K562 (cell line): ENCODE results near the gene PYGL. TPM values are rescaled to one million over a fixed set of nuclear protein-coding genes. Genes with fewer than 3 reads are reported as not detected.

Experiments used
- ATAC-seq: fragments of 200-7000 bp; cut with Tn5 transposase; 3 replicates; pipeline ENCODE4 v1.9.1; 2020; ENCODE audit warnings: moderate library complexity
- BruUV-seq: library from RNA; stranded (reverse); fragments of 400-500 nt; replicated peaks from 2 replicates; lab custom pipeline; 2021; lab: Mats Ljungman, UMichigan
- CTCF ChIA-PET: fragments of 300-600 bp; formaldehyde crosslinking; extraction: SDS; loops from one replicate; lab custom pipeline; 2021; ENCODE audit warnings: low intra/inter-chr PET ratio; lab: Yijun Ruan, JAX
- POLR2A ChIA-PET: fragments of 300-600, 350-650 bp; sonication (Branson Sonifier 250); formaldehyde crosslinking; extraction: SDS; loops from one replicate; lab custom pipeline; 2021; ENCODE audit warnings: antibody characterized with exemption, inconsistent platforms; lab: Yijun Ruan, JAX
- DNase-seq, 4 experiments: peaks; one replicate each; pipeline versions ENCODE4 v3.0.0 to v3.0.0-alpha.2; 2011 to 2018; ENCODE audit warnings: low spot score in 3 of 4, mixed read lengths in 3 of 4; ENCODE audit errors: extremely low read depth in 1 of 4
- FAIRE-seq: peaks from 2 replicates; lab custom pipeline; 2011; peaks lifted over from hg19 to GRCh38; lab: Jason Lieb, UNC
- H2AFZ ChIP-seq: 2 replicates; pipeline ENCODE4 v1.6.0; 2011; ENCODE audit warnings: low read depth, low read length, control low read depth, inconsistent platforms
- H3K27ac ChIP-seq: fragments of 200-600 bp; 3 replicates; pipeline ENCODE4 v1.8.0; 2011; ENCODE audit warnings: low read depth, mild to moderate bottlenecking, control low read depth, inconsistent platforms, low read length, moderate library complexity, mixed read lengths; ENCODE audit errors: extremely low read depth
- H3K27me3 ChIP-seq, 2 experiments: fragments of 300-600 bp in 1 of 2; 2 replicates in 1 of 2; 3 replicates in 1 of 2; pipeline versions ENCODE4 v1.6.0 to v1.8.0; 2011; ENCODE audit warnings: inconsistent platforms in 2 of 2, low read length in 2 of 2, mild to moderate bottlenecking in 1 of 2, mixed read lengths in 1 of 2, moderate library complexity in 1 of 2; ENCODE audit not compliant: control insufficient read depth in 2 of 2, insufficient read depth in 2 of 2
- H3K36me3 ChIP-seq: fragments of 300-600 bp; 3 replicates; pipeline ENCODE4 v1.8.0; 2011; ENCODE audit warnings: mild to moderate bottlenecking, low read length, inconsistent platforms; ENCODE audit not compliant: control insufficient read depth, insufficient read depth
- H3K4me1 ChIP-seq, 2 experiments: fragments of 200-600 bp in 1 of 2; replicated peaks in 1 of 2; 2 replicates in 1 of 2; 3 replicates in 1 of 2; pipeline versions ENCODE4 v1.5.1 to v1.8.0; 2011; ENCODE audit warnings: inconsistent platforms in 2 of 2, low read length in 2 of 2, mild to moderate bottlenecking in 1 of 2, mixed read lengths in 1 of 2, moderate library complexity in 1 of 2; ENCODE audit not compliant: control insufficient read depth in 2 of 2, insufficient read depth in 2 of 2
- H3K4me2 ChIP-seq: 2 replicates; pipeline ENCODE4 v1.6.1; 2011; ENCODE audit warnings: low read length, control low read depth, inconsistent platforms, mixed read lengths; ENCODE audit not compliant: insufficient read depth
- H3K4me3 ChIP-seq: fragments of 200-600 bp; sonication (generic), shearing (Covaris generic); 2 replicates; pipeline ENCODE4 v1.5.1; 2016; ENCODE audit warnings: control low read depth, inconsistent platforms
- H3K79me2 ChIP-seq: fragments of 200-600 bp; 3 replicates; pipeline ENCODE4 v1.8.0; 2011; ENCODE audit warnings: low read length, inconsistent platforms; ENCODE audit not compliant: control insufficient read depth, insufficient read depth
- H3K9ac ChIP-seq, 2 experiments: 2 replicates each; pipeline versions ENCODE4 v1.6.0 to v1.6.1; 2011; ENCODE audit warnings: low read depth in 2 of 2, low read length in 2 of 2, control low read depth in 1 of 2, inconsistent platforms in 1 of 2, mild to moderate bottlenecking in 1 of 2, mixed read lengths in 1 of 2; ENCODE audit not compliant: insufficient read depth in 1 of 2
- H3K9me1 ChIP-seq: one replicate; pipeline ENCODE4 v1.6.0; 2011; ENCODE audit warnings: inconsistent platforms, mild to moderate bottlenecking, low read length, moderate library complexity; ENCODE audit not compliant: control insufficient read depth, insufficient read depth
- H3K9me3 ChIP-seq: replicated peaks from 2 replicates; pipeline ENCODE4 v1.5.1; 2011; ENCODE audit warnings: low read depth, low read length, inconsistent platforms; ENCODE audit not compliant: control insufficient read depth, insufficient read depth
- H4K20me1 ChIP-seq: replicated peaks from 2 replicates; pipeline ENCODE4 v1.6.1; 2011; ENCODE audit warnings: low read length, inconsistent platforms, mixed read lengths; ENCODE audit not compliant: control insufficient read depth, insufficient read depth
- CBX5 ChIP-seq: IDR thresholded peaks from 2 replicates; pipeline ENCODE4 v1.6.1; 2014; ENCODE audit warnings: low read depth, borderline replicate concordance
- E2F3 ChIP-seq: fragments of 250-450 bp; sonication (Bioruptor Pico); IDR thresholded peaks from 2 replicates; pipeline ENCODE4 v1.4.0; 2020; ENCODE audit warnings: mild to moderate bottlenecking
- FOXM1 ChIP-seq, 2 experiments: fragments of 450-650 bp in 1 of 2; sonication (generic) in 1 of 2; formaldehyde crosslinking in 1 of 2; IDR thresholded peaks; 2 replicates each; pipeline versions ENCODE4 v1.6.1 to v1.9.0; 2017 to 2022; ENCODE audit warnings: low read depth in 2 of 2, mild to moderate bottlenecking in 2 of 2, missing genetic modification reagents in 1 of 2, moderate library complexity in 1 of 2
- PKNOX1 ChIP-seq: fragments of 450-650 bp; IDR thresholded peaks from 2 replicates; pipeline ENCODE4 v1.6.1; 2016
- POLR2A ChIP-seq: fragments of 450-650 bp; conservative IDR thresholded peaks from 2 replicates; pipeline ENCODE4 v1.6.1; 2016
- TAL1 ChIP-seq: fragments of 450-650 bp; IDR thresholded peaks from 2 replicates; pipeline ENCODE4 v1.6.1; 2016; ENCODE audit warnings: mild to moderate bottlenecking
- ZSCAN32 ChIP-seq: fragments of 450-650 bp; formaldehyde crosslinking; IDR thresholded peaks from 2 replicates; pipeline ENCODE4 v1.4.0; 2020; ENCODE audit warnings: mild to moderate bottlenecking, moderate library complexity
- WGBS: fragments of 100-300 bp; shearing (Covaris generic); methylation state at CpG from one replicate; pipeline ENCODE4 v1.1.6; 2016; ENCODE audit warnings: low coverage, mixed read lengths; ENCODE audit not compliant: insufficient coverage; ENCODE audit errors: missing lambda C conversion rate; 5-methylcytosine and 5-hydroxymethylcytosine counted together
- in situ Hi-C: fragments of 300-500 bp; cut with MboI; formaldehyde crosslinking; loops from 4 replicates; pipeline ENCODE4 v1.15.0; 2018; ENCODE audit warnings: inconsistent platforms, mixed read lengths
- intact Hi-C: fragments of 100-400 bp; cut with micrococcal nuclease; formaldehyde crosslinking; loops from 2 replicates; pipeline ENCODE4 v1.14.2; 2022
- polyA plus RNA-seq, 8 experiments: library from polyadenylated mRNA; depleted of rRNA in 4 of 8; stranded (reverse) in 5 of 8; unstranded in 3 of 8; fragments of >200 nt; fragmentation: Nextera tagmentation in 2 of 8; fragmentation: Illumina TruSeq in 1 of 8; extraction: Ambion mirVana in 2 of 8; extraction: Trizol in 1 of 8; gene quantifications; 2 replicates each; pipeline versions ENCODE4 v1.2.1 to v1.2.3, GENCODE V29; 2011 to 2014; ENCODE audit warnings: inconsistent platforms in 1 of 8, missing spikeins in 1 of 8
- total RNA-seq, 7 experiments: library from RNA; depleted of rRNA in 6 of 7; stranded (reverse); fragments of >200 nt in 6 of 7; fragmentation: Illumina TruSeq in 2 of 7; extraction: Trizol in 2 of 7; gene quantifications; 2 replicates each; pipeline versions ENCODE4 v1.2.1 to v1.2.3, GENCODE V29; 2011 to 2021; ENCODE audit warnings: low replicate concordance in 1 of 7

PYGL gene
- total and polyA plus RNA-seq, 9 of the 15 experiments (the other 6 are each of a cell fraction or from before 2014, with no cell fraction given): 3.5 to 17.9 (median 13.1) TPM

GRCh38 chr14:50963919-50964318 lies 19.6 kb upstream of the PYGL start:
- ATAC-seq (no peak), FAIRE-seq (no peak), DNase-seq (no peak)
- H3K36me3 ChIP-seq: no peaks in the 10 kb centered on the region
- H3K27me3 ChIP-seq: 0 out of 5 replicates have a peak, but pooled peaks cover 0 to 4% of the 10 kb centered on the region in 2 experiments
- no peaks in the 10 kb centered on the region for H3K9me3 ChIP-seq
- no TSS peak for BruUV-seq
- no peak overlapping the region for H3K9ac ChIP-seq
- WGBS: 30% methylated on average over 2 of the region's 5 CpGs
- intact Hi-C loops: no loop called here
- H3K27ac ChIP-seq: no peak overlapping the region
- H3K9me1 ChIP-seq: no peaks in the 10 kb centered on the region
- no peaks in the 10 kb centered on the region; a peak in 2 of 5 replicates for H3K4me1 ChIP-seq
- H3K4me2 ChIP-seq: no peak overlapping the region
- H3K4me3 ChIP-seq: no peak overlapping the region
- no peaks in the 10 kb centered on the region for H3K79me2 ChIP-seq
- no peaks in the 10 kb centered on the region for H4K20me1 ChIP-seq
- TF ChIP-seq ZSCAN32 (CRISPR knock-in tag) (no peak), POLR2A (no peak), TAL1 (no peak), E2F3 (no peak), FOXM1 (IDR thresholded peaks at IDR 0.05; ENCODE audit: low read depth) (no peak), FOXM1 (CRISPR knock-in tag; IDR thresholded peaks at IDR 0.05; ENCODE audit: low read depth) (no peak), CBX5 (no peak), PKNOX1 (no peak)
- CTCF ChIA-PET: interaction anchor here (0.6 kb wide), 1 partner anchor 646 kb away, joined by 3 read pairs; no protein-coding TSS in a partner anchor
- in situ Hi-C loops: no loop called here
- H2AFZ ChIP-seq: no peak overlapping the region
- POLR2A ChIA-PET: interaction anchor here (0.6 kb wide), 1 partner anchor 41 kb away, joined by 3 read pairs; no protein-coding TSS in a partner anchor
